HG02642 (cell line): ENCODE results near the gene VPS39.

Experiments
- ATAC-seq: cut with Tn5 transposase; IDR thresholded peaks from one replicate; pipeline ENCODE4 v1.9.1; 2021; ENCODE audit warnings: mild to moderate bottlenecking; ENCODE audit not compliant: unreplicated experiment, poor library complexity

VPS39 gene

DNA sequence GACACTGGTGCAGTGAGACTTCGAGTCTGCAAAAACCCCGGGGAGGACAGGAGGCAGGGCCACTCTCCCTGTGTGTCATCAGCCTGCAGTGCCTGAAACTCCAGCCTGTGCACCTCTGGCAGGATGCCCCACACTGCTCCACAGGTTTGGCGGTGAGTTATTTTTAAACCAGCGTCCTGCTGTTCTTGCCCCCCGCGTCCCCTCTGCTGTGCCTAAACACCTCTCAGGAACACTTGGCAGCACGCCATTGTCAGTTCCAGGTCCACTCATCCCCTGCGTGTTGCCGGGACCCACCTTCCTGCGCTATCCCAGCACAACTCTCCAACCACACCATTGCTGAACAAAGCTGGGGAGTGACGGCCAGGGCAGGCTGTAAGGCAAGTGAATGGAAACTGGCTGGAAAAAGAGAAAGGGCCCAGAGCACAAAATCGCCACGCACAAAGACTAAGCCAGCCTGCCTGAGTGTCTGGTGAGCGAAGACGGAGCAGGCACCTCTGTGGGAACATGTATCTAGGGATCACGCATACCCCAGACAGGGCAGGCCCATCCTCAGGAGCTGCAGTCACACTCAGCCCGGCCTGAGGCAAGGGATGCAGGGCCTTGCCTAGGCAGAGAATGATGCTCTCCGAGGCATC lies 48.6 kb downstream of the VPS39 start:
- no peak for ATAC-seq

DNA sequence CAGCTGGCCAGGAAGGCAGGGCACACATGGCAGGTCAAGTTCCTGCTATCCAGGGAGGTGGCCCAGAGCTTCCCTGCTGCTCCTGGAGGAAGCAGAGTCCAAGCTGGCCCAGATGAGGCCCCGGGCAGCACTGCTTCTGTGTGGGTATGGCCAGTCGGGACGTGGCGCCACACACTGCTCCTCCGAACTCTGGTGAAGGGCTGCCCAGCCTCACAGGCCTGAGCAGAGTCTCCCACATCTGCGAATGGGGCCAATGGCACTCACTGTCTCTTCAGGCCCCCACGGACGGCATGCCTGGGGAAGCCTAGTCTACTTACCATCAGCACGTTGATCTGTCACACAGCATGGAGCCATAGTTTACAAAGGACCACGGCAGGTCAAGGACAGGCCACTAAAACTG lies 49.2 kb downstream of the VPS39 start:
- no peak for ATAC-seq

DNA sequence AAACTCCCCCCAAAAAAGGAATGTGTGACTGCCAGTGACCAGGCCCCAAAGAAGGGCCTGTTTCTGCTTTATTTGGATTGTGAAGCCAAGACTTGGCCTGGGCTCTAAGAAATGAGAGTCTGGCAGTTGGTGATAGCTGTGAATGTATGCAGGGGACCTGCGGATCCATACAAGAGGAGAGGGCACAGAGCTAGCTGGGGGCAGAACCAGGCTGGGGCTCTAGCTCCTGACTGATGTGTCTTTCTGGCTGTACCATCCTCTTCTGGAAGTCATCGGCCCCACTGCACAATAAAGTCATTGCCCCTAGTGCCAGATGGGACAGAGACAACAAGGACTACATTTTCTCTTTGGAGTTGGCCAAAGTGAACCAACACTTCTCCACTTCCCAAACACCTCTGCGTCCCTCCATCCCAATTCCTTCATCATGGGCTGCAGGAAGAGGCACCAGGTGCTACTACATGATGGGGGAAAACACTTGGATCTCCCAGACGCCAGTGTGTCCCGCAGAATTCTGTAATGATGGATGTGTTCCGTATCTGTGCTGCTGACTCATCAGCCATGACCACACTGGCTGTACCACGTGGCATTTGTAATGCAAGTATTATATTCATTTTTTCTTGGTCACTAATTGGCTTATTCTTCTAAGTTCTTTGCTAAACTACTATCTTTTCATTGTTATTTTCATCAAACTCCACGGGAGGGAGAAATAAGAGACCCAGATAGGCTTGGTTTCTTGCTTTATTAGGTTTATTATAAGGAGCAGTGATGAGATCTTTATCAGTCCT lies 49.9 kb downstream of the VPS39 start:
- no peak for ATAC-seq

DNA sequence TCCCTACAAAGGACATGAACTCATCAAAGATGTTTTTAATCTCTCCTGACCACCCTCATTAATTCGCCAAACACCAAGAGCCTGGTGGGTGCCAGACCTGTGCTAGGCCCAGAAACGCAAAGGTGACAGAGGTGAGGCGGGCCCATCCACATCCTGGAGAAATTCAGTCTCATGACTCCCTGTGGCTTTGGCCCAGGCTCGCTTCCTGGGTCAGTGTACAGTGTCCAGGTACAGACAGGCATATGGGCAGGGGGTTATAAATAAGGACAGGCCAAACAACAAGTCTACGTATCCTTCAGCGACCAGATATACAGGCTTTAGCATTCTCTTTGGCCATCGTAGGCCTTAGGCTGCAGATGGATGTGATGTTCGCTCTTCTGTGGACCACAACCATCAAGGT lies 50.7 kb downstream of the VPS39 start:
- ATAC-seq: no peak

DNA sequence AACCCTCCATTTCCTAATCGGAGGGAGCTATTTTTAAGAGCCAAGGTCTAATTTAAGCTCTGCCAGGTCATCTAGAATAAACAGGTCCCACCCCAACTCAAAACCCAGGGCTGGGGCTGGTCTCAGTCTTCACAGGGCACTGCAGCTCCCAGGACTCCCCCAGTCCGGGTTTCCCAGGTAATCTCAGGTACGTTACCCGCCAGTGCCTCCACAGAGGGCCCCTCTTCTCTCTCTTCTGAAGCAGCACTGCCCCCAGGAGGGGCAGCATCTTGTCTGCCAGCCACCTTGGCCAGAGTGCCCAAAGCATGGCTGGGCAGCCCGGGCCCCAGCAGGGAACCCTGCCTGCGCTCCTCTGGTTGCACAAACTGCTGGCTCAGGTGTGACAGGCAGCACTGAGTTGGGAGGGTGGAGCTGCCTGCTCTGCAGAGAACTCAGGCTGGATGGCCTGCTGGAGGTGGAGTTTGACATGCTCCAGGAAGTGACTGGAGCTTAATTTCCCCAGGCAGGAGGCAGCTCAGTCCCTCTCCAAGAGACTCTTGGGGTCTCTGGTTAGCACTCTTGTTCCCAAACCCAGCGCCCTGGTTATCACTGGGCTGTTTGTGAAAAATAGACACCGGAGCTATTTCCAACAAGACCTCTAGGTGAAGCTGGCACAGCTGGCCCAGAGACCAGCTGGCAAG lies 51.7 kb downstream of the VPS39 start, which contains the start of gene PLA2G4F:
PLA2G4F (minus strand) TSS at position 394 of the 680 bp plus-strand sequence; CDS start at position 307, 87 bp downstream.
- ATAC-seq: no peak

DNA sequence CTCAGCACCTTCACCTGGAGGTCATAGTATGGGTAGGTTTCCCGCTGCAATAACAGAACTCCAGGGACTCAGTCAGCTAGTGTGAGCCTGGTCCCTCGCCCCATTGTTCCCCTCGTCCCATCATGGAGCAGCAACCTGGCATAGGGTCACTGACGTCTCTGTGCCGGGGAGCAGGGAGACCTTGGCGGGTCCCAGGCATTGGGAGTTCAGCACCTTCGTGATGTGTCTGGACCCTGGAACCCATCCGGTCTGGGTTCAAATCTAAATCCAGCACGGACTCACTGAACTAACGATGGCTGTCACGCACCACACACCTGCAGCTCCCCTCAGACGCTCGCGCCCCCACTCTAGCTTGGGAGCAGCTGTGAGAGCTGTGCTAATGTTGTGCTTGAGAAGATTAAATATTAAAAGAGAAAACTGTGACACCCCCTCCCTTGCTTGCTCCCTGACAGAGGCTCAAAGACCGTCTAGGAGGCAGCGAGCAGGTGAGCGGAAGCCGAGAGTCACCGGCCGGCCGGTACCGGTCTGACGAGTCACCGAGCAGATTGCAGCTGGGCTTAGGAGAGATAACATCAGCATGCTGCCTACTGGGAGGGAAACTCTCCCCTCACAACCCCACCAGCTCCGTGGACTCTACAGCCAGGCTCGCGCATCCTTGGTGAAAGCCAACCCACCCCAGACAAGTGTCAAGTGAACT lies 52.4 kb downstream of the VPS39 start:
- ATAC-seq: no peak

DNA sequence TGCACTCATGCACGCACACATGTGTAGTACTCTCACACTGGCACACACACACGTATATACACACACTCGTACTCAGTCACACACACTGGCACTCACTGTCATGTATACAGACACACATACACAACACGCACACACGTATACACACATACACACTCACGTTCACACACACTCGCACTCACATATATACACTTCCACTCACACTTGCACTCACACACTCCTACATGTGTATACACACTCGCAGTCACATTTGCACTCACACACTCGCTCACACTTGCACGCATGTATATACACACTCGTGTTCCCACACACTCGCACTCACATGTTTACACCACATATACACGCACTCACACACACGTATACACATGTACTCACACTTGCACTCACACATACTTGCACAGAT lies 53.1 kb downstream of the VPS39 start:
- no peak for ATAC-seq

DNA sequence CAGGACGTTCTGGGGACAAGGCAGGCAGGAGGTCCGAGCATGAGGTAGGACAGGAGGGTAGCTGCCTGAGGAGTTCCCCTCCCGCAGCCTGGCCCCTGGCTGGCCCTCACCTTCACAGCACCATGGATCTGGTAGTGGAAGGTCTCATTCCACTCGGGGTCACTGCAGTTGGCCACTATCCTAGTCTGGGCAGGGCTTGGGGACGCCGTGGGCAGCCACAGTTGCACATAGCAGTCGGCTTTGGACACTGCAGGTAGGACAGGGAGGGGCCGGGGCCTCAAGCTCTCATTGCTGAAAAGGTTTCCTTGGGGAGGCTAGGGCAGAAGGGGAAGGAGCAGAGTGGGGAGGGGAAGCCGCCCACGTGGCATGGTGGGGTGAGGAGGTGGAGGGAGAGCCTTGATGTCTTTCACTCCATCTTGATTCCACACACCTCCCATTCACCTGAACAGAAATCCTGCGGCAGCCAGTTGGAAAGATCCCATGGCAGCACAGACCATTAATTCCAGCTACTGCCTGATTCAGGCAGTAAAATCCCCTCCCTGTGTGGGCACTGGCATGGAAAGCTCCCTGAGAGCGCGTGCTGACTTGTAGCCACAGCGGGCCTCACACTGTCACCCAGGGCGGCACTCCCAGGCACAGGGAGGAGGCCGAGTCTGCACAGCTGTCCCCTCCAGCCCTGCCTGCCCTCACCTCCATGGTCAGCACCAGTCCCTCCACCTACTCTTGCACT lies 53.7 kb downstream of the VPS39 start:
- ATAC-seq: no peak

DNA sequence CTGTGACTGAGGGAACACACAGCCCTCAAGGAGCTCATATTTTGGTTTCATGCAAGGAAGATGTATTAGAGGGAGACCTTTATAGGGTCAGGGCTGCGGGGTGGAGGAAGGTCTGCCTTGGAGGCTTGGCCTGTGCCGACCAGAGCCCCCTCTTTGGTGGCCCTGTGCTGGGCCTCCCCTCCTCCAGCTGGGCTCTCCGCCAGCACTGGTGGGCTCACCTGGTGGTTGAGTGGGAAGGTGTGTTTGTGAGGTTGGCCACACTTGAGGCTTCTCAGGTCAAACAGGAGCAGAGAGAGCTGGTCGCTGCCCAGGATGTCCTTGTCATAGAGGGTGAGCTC lies 54.3 kb downstream of the VPS39 start:
- no peak for ATAC-seq

DNA sequence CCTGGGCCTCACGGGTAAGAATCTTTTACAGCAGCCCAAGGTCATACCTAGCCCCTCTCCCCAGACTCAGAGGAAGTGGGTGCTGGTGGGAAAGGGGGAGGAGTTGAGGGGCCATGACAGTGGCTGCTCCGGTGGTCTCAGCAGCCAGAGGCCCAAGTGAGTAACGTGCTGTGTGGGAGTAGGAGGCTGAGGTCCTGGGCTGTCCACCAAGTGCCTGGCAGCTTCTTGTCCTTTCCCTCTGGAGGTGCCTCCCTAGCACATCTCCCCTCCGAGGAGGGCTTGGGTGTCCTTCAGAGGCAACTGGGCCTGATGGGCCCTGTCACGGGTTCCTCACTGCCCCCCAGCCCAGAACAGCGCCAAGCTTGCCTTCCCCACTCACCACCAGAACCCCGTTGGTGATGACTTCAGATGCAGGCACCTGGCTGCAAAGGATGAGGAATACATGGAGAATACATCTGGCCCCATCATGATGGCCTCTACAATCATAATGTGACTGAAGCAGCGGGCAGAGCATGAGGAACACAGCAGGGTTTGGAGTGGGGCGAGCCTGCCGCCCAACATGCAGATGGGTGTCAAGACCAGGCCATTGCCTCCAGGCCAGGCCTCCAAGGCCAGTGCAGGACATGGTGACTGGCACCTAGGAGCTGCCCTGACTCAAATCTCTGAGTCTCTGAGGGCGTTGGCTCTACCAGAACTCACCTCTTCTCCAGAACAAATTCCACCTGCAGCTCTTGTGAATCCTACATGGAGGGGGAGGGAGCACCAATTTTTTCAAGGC lies 55.0 kb downstream of the VPS39 start:
- ATAC-seq: no peak

DNA sequence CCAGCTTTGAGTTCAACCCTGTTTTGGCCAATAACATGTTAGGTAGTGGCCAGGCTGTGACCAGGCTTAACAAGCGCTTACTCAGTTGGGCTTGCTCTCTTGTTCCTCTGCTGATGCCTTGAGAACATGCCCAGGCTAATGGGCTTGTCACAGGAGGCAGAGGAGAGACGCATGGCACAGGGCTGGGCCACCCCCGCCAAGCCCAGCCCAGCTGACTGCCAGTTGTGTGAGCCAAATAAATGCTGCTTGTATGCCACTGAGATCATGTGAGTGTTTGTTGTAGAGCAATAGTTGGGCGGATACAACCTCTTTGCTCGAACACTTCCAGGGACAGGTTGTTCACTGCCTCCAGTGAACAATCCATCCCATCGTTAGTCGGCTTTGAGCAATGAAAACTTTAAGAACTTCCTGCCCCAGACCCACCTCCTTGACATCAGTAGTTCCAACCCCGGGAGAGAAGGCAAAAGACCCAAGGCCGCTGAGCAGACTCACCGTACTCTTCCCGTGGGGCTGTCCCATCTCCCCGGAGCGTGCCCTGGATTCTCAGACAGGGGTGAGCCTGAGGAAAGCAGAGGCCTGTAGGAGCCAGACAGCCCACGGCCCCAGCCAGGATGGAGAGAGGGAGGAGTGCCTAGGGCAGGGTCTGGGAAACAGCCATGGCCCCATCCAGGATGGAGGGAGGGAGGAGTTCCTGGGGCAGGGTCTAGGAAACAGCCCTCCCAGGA lies 55.7 kb downstream of the VPS39 start:
- ATAC-seq: no peak

DNA sequence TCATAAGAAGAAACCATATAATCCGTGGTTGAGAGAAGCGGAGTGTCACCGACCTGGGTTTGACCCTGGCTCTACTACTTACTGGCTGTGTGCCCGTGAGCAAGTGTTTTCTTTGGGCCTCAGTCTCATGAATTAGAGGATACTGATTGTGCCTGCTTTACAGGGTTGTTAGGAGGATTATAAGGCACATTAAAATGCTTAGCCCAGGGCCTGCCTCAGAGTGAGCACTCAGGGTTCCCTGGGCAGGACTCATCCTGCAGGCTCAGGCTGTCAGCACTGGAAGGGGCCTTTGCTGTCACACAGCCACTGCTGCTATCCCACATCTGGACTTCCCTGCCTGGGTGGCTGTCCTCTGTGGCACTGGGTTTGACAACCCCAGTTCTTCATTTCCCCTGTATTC lies 56.4 kb downstream of the VPS39 start:
- ATAC-seq: no peak

DNA sequence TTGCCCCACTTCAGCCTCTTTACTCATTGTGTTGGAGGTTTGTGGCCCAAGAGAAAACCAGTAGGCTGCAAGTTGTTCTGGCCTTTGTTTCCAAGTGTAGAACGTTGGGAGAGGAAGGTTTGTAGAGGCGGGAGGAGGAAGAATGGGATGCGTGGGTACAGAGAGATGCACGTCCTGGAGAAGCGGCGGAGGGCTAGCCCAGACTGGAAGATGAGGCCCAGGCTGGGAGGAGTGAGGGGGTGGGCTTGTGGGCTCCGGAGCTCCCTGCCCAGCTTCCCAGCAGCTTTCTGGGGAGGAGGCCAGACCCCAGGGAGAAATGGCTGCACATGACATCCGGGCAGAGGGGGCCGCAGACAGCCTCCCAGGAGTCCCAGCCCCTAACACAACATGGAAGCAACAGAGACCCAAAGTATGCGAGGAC lies 57.0 kb downstream of the VPS39 start:
- ATAC-seq: no peak

DNA sequence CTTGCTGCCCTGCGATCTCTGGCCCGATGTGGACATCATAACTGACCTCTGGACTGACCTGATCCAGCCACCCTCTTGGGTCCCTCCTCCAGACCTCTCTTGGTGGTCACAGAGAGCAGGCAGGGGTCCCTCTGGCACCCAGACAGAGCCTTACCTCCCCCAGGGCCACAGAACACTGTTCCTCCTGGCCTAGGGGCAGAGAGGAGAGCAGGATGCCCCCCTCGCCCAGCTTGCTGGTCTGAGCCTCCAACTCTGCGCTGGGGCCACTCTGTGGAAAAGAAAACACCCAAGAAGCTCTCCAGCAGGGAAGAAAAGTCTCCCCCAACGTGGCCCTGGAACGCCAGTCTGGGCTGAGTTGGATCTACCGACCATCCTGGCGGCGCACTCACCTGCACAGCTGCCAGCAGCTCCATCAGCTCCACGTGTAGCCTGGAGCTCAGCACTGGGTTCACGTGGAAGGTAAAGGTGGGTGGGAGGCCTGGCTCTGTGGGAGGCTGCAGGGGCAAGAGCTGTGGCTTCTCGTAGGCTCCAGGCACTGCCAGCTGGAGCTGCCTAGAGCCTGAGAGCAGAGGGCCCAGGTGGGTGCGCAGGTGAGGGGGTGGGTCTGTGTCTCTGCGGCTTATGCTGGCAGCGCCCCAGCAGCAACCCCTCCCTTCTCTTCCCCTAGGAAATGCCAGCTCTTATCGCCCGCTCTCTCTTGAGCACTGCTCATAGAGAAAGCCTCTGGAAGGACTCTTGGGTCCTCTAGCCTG lies 57.7 kb downstream of the VPS39 start:
- no peak for ATAC-seq

DNA sequence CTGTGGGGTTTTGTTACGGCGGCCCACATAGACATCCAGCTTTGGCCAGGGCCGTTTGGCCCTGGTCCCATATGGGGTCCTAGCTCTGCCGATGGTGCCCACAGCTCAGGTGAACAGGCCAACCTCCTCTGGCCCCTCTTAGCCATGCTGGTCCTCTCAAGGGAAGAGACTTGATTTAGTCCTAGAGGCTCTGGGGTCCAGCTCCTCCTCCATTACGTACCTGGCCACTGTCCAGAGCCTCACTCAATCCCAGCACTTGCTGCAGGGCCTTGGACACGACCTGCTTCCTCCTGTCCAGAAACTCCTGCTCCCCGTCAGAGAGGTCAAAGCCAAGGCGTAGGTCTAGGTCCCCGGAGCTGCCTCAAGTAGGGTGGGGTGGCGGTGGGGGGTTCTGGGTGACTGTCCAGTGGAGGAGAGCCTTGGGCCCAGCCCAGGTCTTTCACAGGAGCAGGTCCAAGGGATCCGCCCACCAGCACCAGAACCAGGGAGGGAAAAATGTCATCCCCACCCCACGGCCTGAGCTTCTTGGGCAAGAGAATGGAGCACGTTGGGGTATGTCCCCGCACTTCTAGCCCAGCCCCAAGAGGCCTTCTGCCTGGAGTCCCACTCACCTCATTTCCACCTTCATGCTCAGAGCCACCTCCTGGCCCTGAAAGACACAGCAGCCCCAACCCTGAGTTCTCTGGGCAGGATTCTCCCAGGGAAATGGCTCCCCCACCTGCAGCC lies 58.4 kb downstream of the VPS39 start:
- ATAC-seq: no peak

DNA sequence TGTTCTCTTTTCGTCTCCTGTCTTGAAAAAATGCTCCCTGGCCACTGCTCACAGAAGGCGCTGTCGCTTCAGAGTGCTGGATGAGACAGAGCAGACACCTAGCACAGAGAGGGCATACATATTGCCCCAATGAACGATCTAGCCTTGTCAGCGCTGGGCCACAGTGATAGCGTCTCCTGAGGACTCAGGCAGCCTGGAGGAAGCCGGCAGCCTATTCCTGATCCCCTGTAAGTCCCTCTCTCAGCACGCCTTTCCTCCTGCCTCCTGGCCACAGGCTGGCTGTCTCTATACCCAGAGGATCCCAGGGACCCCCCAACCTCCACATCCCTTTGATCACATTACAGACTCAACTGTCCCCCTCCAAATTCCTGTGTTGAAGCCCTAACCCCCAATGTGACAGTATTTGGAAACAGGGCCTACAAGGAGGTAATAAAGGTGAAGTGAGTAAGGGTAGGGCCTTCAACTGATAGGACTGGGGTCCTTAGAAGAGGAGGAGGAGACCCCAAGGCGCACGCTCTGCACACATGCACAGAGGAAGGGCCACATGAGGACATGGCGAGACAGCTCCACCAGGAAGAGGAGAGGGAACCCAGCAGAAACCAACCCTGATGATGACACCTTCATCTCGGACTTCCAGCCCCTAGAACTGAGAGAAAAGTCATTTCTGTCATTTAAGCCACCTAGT lies 59.2 kb downstream of the VPS39 start:
- ATAC-seq: no peak

DNA sequence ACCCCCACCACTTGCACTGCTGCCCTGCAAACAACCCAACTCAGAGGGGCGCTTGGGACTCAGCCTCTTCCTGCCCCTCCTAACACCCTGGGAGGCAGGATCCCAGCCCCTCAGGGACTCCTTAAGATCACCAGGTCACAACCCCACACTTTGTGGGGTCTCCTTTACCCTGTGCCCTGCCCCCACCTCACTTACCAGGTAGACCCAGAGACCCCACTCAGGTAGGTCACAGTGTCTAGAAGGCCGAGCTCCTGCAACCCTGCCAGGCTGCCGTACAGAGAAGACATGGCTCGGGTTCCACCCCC lies 60.7 kb downstream of the VPS39 start:
- no peak for ATAC-seq
